CD1c-positive myeloid dendritic cell (primary cell): ENCODE results near the gene LIMS2.

Experiments
- DNase-seq: peaks from one replicate; pipeline ENCODE4 v3.0.0-alpha.2; 2016; ENCODE audit errors: extremely low spot score

The LIMS2 gene

GRCh38 chr2:127646487-127647241 is 28.7 kb downstream of the LIMS2 start:
- DNase-seq = no peak

DNA sequence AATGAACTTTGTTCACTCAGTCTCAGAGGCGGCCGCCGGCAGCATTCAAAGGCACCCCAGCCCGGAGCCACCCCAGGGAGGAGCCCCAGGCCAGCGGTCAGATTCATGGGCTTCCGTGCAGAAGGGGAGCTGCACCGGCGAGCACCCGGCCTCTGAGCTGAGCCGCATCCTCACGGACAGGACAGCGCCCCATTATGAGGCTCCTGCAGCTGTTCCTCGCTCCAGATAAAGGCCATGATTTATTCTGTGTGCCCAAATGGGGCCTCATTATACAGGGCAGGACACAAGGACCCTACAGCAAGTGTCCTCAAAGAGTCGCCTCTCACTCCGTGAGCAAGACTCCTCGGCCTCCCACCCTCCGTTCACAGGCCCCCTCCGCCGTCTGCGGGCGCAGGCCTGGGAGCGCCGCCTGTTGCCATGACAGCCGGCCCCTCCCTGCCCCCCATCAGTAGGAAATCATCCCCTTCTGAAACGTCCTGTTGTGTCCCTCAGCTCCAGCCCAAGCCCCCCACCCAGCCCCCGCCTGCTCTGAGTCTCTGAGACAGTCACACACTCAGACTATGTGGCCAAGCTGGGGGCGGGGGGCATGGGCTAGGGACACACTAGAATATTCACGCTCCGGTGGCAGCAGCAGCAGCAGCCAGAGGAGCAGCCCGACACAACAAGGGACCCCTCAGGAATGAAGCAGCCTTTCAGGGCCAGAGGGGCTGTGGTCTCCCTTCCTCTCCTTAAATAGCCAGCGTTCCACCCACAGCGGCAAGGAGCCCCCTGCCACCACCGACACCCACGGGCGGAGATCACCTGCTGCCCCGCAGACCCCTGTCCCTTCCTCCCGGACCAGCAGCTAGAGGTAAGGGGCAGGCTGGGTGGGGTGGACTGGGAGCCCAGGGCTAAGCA is 29.7 kb downstream of the LIMS2 start, which contains the start of gene GPR17:
Gene GPR17, plus strand, starts transcription at position 759 of the 897 bp plus-strand sequence. CDS start 4,583 bp downstream, outside the sequence.
- DNase-seq = no peak

- DNase-seq = no peak
Measured at GRCh38 chr2:127645026-127645394, 30.3 kb downstream of the LIMS2 start.

GRCh38 chr2:127644066-127645025 is 31.0 kb downstream of the LIMS2 start:
- DNase-seq = no peak

DNA sequence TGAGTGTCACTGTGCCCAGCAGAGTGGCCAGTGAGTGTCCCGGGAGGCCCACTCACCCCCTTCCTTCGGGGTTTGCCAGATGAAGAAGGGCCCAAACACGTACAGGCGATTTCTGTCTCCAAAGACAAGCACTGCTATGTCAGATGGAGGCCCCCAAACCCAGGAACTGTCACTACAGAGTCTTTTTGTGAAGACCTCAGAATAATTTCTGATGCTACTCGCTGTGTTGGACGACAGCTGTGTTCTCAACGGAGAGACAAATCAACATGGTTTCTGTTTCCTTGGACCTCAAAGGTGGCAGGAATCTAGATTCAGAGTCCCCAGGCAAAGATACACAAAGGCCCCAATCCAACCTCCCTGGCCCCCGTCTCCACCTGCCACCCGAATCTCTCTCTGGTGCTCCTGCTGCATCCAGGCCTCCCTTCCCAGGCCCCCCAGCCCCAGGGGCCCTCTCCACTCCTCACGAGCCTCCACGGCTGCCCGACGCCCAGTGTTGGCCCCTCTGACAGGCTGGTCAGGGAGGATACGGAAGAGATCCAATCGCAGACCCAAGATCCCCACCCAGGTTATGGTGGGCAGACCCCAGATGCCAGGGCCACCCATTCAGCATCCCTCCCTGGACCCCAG is 31.8 kb downstream of the LIMS2 start:
- no peak for DNase-seq

- no peak for DNase-seq
Measured at GRCh38 chr2:127642706-127643438, 32.5 kb downstream of the LIMS2 start.

DNA sequence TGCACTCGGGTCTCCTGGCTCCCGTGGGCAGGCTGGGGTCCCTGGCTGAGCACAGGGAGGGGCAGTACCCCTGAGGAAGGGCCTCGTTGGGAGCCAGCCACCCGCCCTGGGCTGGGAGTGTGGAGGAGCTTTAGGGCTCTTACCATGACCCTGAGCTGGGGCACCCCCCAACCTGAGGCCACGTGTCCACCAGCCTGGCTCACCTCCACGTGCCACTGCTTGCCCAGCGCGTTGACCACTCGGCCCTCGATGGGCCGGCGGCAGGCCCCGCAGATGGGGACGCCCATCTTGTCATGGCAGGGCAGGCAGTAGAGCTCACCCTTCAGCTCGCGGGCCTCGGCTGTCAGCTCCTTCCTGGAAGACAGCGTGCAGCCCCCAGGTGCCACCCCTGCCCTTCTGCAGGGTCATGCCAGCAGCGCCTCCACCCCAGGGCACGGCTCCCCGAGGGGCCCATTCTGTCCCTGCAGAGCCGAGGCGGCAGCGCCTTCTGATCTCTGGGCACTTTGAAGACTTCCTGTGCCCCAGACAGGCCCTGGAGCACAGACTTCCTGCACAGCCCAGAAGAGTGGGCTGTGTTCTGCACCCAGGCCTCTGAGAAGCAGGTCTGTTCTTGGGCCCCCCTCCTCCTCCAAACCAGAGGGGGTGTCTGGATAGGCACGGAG is 33.4 kb downstream of the LIMS2 start:
- DNase-seq = no peak

- no peak for DNase-seq
Measured at GRCh38 chr2:127641133-127641532, 34.2 kb downstream of the LIMS2 start.

GRCh38 chr2:127640082-127641072 is 35.0 kb downstream of the LIMS2 start:
- DNase-seq = no peak

DNA sequence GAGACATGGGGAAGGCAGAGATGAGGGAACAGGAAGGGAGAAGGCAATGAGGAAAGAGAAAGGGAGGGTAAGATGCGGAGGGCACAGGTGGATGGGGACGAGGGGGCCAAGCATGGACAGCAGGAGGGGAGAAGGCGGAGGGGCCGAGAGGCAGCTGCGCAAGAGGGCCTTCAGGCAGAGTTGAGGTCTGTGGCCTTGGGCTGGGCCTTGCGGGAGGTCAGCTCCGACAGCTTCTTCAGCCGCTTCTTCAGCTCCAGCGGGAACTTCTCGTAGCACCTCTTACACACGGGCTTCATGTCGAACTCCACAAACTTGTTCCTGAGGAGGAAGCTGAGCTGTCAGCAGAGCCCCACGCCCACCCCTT is 36.2 kb downstream of the LIMS2 start:
- DNase-seq = no peak

GRCh38 chr2:127638361-127639110 is 36.8 kb downstream of the LIMS2 start:
- DNase-seq = peak; percentile 16

DNA sequence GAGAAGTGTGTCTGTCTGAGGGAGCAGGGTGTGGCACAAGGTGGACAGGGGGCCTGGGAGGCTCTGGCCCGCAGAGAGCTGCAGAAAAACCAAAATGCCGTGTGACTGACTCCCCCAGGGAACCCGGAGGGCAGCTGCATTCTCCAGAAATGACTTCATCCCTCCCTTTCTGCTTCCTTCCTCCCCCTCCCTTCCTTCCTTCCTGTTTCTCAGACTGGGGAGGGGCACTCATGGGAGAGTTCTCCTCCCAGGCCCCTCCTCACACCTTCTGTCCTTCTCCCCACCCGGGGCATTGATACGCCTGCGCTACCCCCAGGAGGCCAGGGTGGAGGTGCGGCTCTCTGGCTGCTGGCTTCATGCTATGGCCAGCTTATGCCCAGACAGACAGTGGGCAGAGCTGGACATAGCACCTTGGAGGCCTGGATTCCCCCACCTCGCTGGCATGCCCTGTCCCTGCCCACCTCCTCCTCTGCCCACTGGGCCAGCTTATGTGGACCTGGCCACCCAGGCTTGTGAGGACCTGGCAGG is 37.5 kb downstream of the LIMS2 start:
- DNase-seq = peak; percentile 57

DNA sequence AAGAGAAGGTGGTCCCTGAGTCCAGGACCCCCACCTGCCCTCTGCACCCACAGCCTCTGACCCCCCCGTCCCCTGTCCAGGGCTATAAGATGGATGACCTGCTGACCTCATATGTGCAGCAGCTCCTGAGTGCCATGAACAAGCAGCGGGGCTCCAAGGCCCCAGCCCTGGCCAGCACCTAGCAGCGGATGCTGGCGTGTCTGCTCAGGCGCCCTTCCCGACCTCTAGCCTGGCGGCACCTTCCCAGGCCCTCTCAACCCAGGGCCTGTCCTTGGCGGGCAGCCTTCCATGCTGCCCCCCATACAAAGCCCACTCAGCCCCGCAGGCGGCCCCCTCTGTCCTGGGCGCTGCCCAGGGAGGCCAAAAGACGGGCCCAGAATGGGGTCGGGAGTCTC is 38.1 kb downstream of the LIMS2 start:
- no peak for DNase-seq

DNA sequence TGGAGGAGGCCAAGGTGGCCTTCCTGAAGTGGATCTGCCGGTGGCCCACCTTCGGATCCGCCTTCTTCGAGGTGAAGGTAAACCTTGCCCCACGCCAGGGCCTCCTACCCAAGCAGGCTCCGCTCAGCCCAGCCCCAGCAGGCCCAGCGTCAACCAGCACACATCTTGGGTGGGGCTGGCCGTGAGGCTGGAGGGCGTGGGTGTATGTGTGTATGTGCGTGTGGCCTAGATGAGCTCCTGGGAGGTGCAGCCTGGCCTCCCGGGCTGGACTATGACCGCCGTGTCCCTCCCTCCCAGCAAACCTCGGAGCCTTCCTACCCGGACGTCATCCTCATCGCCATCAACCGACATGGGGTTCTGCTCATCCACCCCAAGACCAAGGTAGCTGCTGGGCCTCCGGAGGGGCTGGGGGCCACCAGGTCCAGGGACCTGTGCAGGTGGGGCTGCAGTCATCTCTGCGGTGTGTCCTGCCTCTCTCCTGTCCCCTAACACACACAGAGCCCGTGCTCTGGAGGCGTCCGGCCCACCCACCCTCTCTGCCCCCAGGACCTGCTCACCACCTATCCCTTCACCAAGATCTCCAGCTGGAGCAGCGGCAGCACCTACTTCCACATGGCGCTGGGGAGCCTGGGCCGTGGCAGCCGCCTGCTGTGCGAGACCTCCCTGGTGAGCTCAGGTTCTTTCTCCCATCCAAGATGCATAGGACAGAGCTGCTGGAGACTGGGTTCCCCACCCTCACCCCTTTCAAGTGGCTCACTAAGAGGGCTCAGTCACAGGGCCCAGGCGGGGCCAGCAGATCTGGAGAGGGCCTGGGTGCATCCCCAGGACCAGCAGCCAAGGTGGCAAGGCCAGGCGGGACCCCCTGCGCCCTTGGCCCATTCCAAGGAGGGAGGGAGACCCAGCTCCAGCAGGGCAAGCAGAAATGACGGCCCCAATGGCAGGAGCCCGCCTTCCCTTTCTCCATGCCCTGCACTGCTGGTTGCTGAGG is 38.8 kb downstream of the LIMS2 start:
- DNase-seq = no peak

DNA sequence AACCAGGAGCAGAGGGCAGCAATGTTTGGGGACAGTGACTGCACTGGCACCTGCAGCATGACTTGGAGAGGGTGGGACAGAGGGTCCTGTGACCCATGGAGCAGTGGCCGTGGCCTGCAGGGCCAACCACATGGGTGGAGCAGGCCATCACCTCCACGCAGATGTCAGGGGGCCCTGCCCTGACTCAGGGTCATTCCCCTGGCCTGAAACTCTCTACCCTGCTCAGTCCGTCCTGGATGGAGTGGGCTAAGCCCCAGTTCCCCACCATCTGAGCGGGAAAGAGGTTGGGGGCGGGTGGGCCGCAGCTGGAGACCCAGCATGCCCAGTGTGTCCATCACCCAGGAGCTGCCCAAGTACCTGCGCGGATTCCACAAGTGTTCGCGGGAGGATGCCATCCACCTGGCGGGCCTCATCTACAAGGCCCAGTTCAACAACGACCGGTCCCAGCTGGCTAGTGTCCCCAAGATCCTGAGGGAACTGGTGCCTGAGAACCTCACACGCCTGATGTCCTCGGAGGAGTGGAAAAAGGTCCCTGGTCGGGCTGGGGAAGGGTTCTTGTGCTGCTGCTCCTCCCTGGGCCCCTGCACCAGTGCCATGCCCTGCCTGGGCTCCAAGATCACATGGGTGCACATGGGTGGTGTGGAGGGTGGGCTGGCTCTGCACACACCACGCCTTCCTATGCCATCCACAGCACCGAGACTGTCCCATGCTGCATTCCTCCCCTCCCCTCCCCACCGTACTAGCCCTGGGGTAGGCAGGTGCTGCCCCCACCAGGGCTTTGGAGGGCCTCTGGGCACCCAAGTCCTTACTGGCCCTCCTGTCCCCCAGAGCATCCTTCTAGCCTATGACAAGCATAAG is 39.7 kb downstream of the LIMS2 start:
- no peak for DNase-seq
